Right lobe of liver (tissue), 6 donors: ENCODE results near the gene SPATA2. TPM values are rescaled to one million over a fixed set of nuclear protein-coding genes. Genes with fewer than 3 reads are reported as not detected.

ENCODE experiments used
- ATAC-seq, 4 donors: fragments of 200-7000 bp; cut with Tn5 transposase; one replicate each; pipeline ENCODE4 v1.9.1; 2020; ENCODE audit warnings: mild to moderate bottlenecking in 4 of 4, moderate library complexity in 4 of 4
- DNase-seq, 3 donors: peaks; one replicate each; pipeline ENCODE4 v3.0.0-alpha.2; 2020
- H3K27ac ChIP-seq, 3 donors: fragments of 200-600 bp; one replicate each; pipeline ENCODE4 v1.8.0; 2022
- H3K27me3 ChIP-seq, 2 donors: fragments of 200-600 bp; one replicate each; pipeline ENCODE4 v1.8.0; 2022
- H3K36me3 ChIP-seq, 4 donors: fragments of 200-600 bp; sonication (generic) in 1 of 4; one replicate each; pipeline versions ENCODE4 v1.5.1 to v1.8.0; 2017 to 2022; ENCODE audit warnings: control low read depth in 1 of 4
- H3K4me1 ChIP-seq, 4 donors: fragments of 200-600 bp; sonication (generic) in 1 of 4; one replicate each; pipeline versions ENCODE4 v1.5.1 to v1.8.0; 2017 to 2022; ENCODE audit warnings: control low read depth in 1 of 4
- H3K4me3 ChIP-seq, 3 donors: fragments of 200-600 bp; one replicate each; pipeline ENCODE4 v1.8.0; 2022
- H3K9me3 ChIP-seq, 4 donors: fragments of 200-600 bp; sonication (generic) in 1 of 4; one replicate each; pipeline versions ENCODE4 v1.5.1 to v1.8.0; 2017 to 2022; ENCODE audit warnings: control low read depth in 1 of 4
- CTCF ChIP-seq, 4 donors: fragments of 200-600 bp in 3 of 4; fragments of 450-650 bp in 1 of 4; IDR thresholded peaks; one replicate each; pipeline versions ENCODE4 v1.5.1 to v1.8.0; 2016 to 2022; ENCODE audit warnings: antibody characterized with exemption in 4 of 4, mild to moderate bottlenecking in 2 of 4
- POLR2A ChIP-seq: fragments of 450-650 bp; IDR thresholded peaks from one replicate; pipeline ENCODE4 v1.6.1; 2017; ENCODE audit warnings: antibody characterized with exemption, mild to moderate bottlenecking
- WGBS: methylation state at CpG from one replicate; pipeline ENCODE4 v1.1.6; 2018; ENCODE audit warnings: low coverage, low lambda C conversion rate; ENCODE audit not compliant: insufficient coverage; ENCODE audit errors: missing lambda C conversion rate; 5-methylcytosine and 5-hydroxymethylcytosine counted together
- intact Hi-C, 2 donors: fragments of 100-400 bp; cut with DNase I; formaldehyde crosslinking; loops; one replicate each; pipeline versions ENCODE4 v1.11.2 to v1.14.1; 2022
- total RNA-seq, 6 experiments: library from RNA; depleted of rRNA in 2 of 6; stranded (reverse); fragments of >200 nt in 2 of 6; fragmentation: NEBNext Ultra II Directional in 3 of 6; extraction: Animal tissue kit (Norgen Biotek cat#: 25700) in 3 of 6; gene quantifications; one replicate each; pipeline versions ENCODE4 v1.1.0 to v1.2.4, GENCODE V29; 2016 to 2023
- donor health status: DM: no; HTN: yes; CAD: no.
- donor health status: DM: no; HTN: no; CAD: no.
- donor health status: DM: no; HTN: no; CAD: no.
- donor health status: DM: no; HTN: yes; CAD: no.
- donor health status: DM: no; HTN: yes; CAD: no.

The SPATA2 gene
- total RNA-seq, 6 experiments from 2014 or later = 1.9 to 3.6 (median 2.9) TPM

- WGBS = no CpG with 5 or more reads among the region's 1 CpG
- Histone ChIP-seq H3K4me1 (no peaks in the 10 kb centered on the region), H3K4me3 (no peak overlapping the region), H3K27ac (no peak overlapping the region), H3K27me3 (no peaks in the 10 kb centered on the region), H3K36me3 (peaks cover 0 to 5% (median 2%) of the 10 kb centered on the region in 4 donors), H3K9me3 (no peaks in the 10 kb centered on the region)
- TF ChIP-seq CTCF (IDR thresholded peaks at IDR 0.05) = no peak
- TF ChIP-seq POLR2A = no peak
- intact Hi-C loops = no loop called here
- no peak for ATAC-seq
- no peak for DNase-seq
Measured at GRCh38 chr20:49878977-49879376, 36.4 kb downstream of the SPATA2 start.

- Histone ChIP-seq H3K27ac (no peak overlapping the region), H3K27me3 (no peaks in the 10 kb centered on the region), H3K36me3 (peaks cover 0 to 9% (median 0%) of the 10 kb centered on the region in 4 donors), H3K4me3 (no peak overlapping the region), H3K9me3 (no peaks in the 10 kb centered on the region), H3K4me1 (no peaks in the 10 kb centered on the region)
- ATAC-seq (no peak), DNase-seq (no peak)
- intact Hi-C loops = no loop called here
- TF ChIP-seq POLR2A = no peak
- TF ChIP-seq CTCF (IDR thresholded peaks at IDR 0.05) = no peak
- 73% methylated on average over 4 of the region's 4 CpGs for WGBS
Measured at GRCh38 chr20:49877386-49877921, 37.9 kb downstream of the SPATA2 start.

GRCh38 chr20:49874696-49875095 is 40.6 kb downstream of the SPATA2 start:
- Histone ChIP-seq H3K36me3 (peaks cover 0 to 11% (median 5%) of the 10 kb centered on the region in 4 donors), H3K4me1 (no peaks in the 10 kb centered on the region), H3K27me3 (no peaks in the 10 kb centered on the region), H3K4me3 (no peak overlapping the region), H3K9me3 (no peaks in the 10 kb centered on the region), H3K27ac (no peak overlapping the region)
- ATAC-seq (no peak), DNase-seq (no peak)
- intact Hi-C loops = no loop called here
- 77% methylated on average over 6 of the region's 6 CpGs for WGBS
- TF ChIP-seq CTCF (IDR thresholded peaks at IDR 0.05) = no peak
- no peak for TF ChIP-seq POLR2A

- no peak for ATAC-seq
- no peaks in the 10 kb centered on the region for H3K27me3 ChIP-seq
- H3K4me1 ChIP-seq = no peaks in the 10 kb centered on the region
- WGBS = no CpG with 5 or more reads among the region's 1 CpG
- no peak for DNase-seq
- TF ChIP-seq CTCF (IDR thresholded peaks at IDR 0.05) (no peak), POLR2A (no peak)
- no peak overlapping the region for H3K27ac ChIP-seq
- intact Hi-C loops = no loop called here
- H3K4me3 ChIP-seq = no peak overlapping the region
- H3K9me3 ChIP-seq = no peaks in the 10 kb centered on the region
- peaks cover 0 to 11% (median 5%) of the 10 kb centered on the region in 4 donors for H3K36me3 ChIP-seq
Measured at GRCh38 chr20:49872056-49872455, 43.3 kb downstream of the SPATA2 start.
